Suprapubic skin (tissue), 4 donors: ENCODE measurements around the gene SCAANT1. TPM values are rescaled to one million over a fixed set of nuclear protein-coding genes. Genes with fewer than 3 reads are reported as not detected.

Source experiments
- DNase-seq, 2 donors: peaks; one replicate each; pipeline ENCODE4 v3.0.0-alpha.2; 2019; ENCODE audit warnings: low spot score in 2 of 2
- H3K27ac ChIP-seq: fragments of 200-600 bp; sonication (generic); one replicate; pipeline ENCODE4 v1.5.1; 2019
- H3K27me3 ChIP-seq: fragments of 200-600 bp; sonication (generic); one replicate; pipeline ENCODE4 v1.5.1; 2019
- H3K36me3 ChIP-seq: fragments of 200-600 bp; sonication (generic); one replicate; pipeline ENCODE4 v1.5.1; 2019
- H3K4me1 ChIP-seq: fragments of 200-600 bp; sonication (generic); one replicate; pipeline ENCODE4 v1.5.1; 2019
- H3K4me3 ChIP-seq: fragments of 200-600 bp; sonication (generic); one replicate; pipeline ENCODE4 v1.5.1; 2019; ENCODE audit warnings: mild to moderate bottlenecking
- H3K9me3 ChIP-seq: fragments of 200-600 bp; sonication (generic); one replicate; pipeline ENCODE4 v1.5.1; 2019
- EP300 ChIP-seq: sonication (generic); formaldehyde crosslinking; IDR thresholded peaks from one replicate; pipeline ENCODE4 v1.6.1; 2017; ENCODE audit warnings: antibody characterized with exemption
- POLR2A ChIP-seq, 2 donors: fragments of 450-650 bp; IDR thresholded peaks; one replicate each; pipeline ENCODE4 v1.6.1; 2017; ENCODE audit warnings: antibody characterized with exemption in 2 of 2, mild to moderate bottlenecking in 2 of 2, moderate library complexity in 2 of 2
- POLR2AphosphoS5 ChIP-seq, 3 donors: sonication (generic); formaldehyde crosslinking; IDR thresholded peaks; one replicate each; pipeline ENCODE4 v1.6.1; 2017; ENCODE audit warnings: antibody characterized with exemption in 3 of 3
- WGBS: methylation state at CpG from one replicate; pipeline ENCODE4 v1.1.5; 2018; 5-methylcytosine and 5-hydroxymethylcytosine counted together
- total RNA-seq, 4 donors: library from RNA; depleted of rRNA; stranded (reverse); fragments of >200 nt; gene quantifications; one replicate each; pipeline ENCODE4 v1.1.0, GENCODE V29; 2016
- TF ChIP-seq, protein P1 (sequence below), 2 donors: fragments of 200-600 bp in 1 of 2; fragments of 450-650 bp in 1 of 2; sonication (generic) in 1 of 2; IDR thresholded peaks; one replicate each; pipeline ENCODE4 v1.5.1; 2016 to 2019; ENCODE audit warnings: antibody characterized with exemption in 2 of 2, mild to moderate bottlenecking in 1 of 2, moderate library complexity in 1 of 2

The SCAANT1 gene
- total RNA-seq, 4 donors from 2014 or later, result not detected

DNA sequence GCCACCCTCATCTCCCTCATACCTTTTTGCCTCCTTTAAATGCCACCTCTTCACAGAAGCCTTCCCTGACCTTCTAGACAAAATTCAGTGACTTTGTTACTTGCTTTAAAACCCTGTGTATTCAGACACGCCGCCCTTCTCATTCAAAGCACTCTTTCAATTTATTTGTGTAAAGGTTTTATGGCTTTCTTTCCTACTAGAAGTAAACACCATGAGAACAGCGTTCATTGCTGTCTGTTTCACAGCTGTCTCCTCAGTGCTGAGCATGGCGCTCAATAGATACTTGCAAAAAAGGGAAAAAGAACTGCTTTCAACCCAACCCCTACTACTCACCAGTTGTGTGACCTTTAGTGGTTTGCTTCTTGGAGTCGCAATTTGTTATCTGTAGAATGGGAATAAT lies 31.5 kb downstream of the SCAANT1 start:
- Histone ChIP-seq H3K36me3 (no peaks in the 10 kb centered on the region), H3K4me1 (peaks cover 9% of the 10 kb centered on the region), H3K9me3 (no peaks in the 10 kb centered on the region), H3K4me3 (no peak overlapping the region), H3K27ac (no peak overlapping the region), H3K27me3 (no peaks in the 10 kb centered on the region)
- WGBS, result 92% methylated on average over 5 of the region's 5 CpGs
- TF ChIP-seq POLR2A (IDR thresholded peaks at IDR 0.05), result no peak
- TF ChIP-seq EP300, result no peak
- TF ChIP-seq POLR2AphosphoS5 (IDR thresholded peaks at IDR 0.05), result no peak
- TF ChIP-seq, protein P1, sequence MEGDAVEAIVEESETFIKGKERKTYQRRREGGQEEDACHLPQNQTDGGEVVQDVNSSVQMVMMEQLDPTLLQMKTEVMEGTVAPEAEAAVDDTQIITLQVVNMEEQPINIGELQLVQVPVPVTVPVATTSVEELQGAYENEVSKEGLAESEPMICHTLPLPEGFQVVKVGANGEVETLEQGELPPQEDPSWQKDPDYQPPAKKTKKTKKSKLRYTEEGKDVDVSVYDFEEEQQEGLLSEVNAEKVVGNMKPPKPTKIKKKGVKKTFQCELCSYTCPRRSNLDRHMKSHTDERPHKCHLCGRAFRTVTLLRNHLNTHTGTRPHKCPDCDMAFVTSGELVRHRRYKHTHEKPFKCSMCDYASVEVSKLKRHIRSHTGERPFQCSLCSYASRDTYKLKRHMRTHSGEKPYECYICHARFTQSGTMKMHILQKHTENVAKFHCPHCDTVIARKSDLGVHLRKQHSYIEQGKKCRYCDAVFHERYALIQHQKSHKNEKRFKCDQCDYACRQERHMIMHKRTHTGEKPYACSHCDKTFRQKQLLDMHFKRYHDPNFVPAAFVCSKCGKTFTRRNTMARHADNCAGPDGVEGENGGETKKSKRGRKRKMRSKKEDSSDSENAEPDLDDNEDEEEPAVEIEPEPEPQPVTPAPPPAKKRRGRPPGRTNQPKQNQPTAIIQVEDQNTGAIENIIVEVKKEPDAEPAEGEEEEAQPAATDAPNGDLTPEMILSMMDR (IDR thresholded peaks at IDR 0.05), result no peak
- no peak for DNase-seq

DNA sequence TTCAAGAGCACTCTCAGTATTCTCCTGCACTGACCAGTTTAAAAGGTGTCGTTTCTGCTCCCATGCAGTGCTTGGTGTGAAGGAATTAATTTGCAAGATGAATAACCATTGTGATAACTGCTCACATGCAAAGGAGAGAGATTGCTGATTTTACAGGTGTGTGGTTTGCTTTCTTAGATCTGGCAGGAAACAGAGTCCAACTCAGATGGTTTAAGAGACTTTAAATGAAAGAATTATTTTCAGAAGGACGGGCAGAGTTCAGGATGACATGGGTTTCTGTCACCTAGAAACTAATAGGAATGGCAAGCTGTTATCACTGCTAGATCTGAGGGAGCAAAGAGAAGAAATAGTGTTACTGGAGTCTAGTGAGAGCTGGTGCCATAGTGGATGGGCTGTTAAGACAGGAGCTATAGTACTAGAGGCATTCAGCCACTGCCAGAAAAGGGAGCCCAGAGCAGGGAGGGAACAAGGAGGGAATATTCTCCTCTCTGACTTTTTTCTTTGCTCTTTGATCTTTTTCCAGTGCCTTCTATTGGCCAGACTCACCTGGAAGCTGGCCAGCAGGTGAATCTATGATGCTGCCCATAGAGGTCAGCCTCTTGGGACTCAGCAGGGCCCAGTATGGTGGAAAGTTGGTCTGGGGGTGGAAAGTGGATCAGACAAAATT lies 33.7 kb downstream of the SCAANT1 start:
- H3K9me3 ChIP-seq, result no peaks in the 10 kb centered on the region
- TF ChIP-seq, protein P1 (IDR thresholded peaks at IDR 0.05), result no peak
- TF ChIP-seq POLR2A (IDR thresholded peaks at IDR 0.05), result no peak
- no peak for TF ChIP-seq POLR2AphosphoS5 (IDR thresholded peaks at IDR 0.05)
- TF ChIP-seq EP300, result no peak
- H3K4me3 ChIP-seq, result no peak overlapping the region
- no peak for DNase-seq
- WGBS, result 71% methylated on average over 2 of the region's 2 CpGs
- H3K27me3 ChIP-seq, result no peaks in the 10 kb centered on the region
- H3K27ac ChIP-seq, result no peak overlapping the region
- no peaks in the 10 kb centered on the region for H3K36me3 ChIP-seq
- peaks cover 10% of the 10 kb centered on the region for H3K4me1 ChIP-seq

- H3K4me3 ChIP-seq, result no peak overlapping the region
- peaks cover 10% of the 10 kb centered on the region for H3K4me1 ChIP-seq
- DNase-seq, result no peak
- H3K36me3 ChIP-seq, result no peaks in the 10 kb centered on the region
- TF ChIP-seq POLR2AphosphoS5 (IDR thresholded peaks at IDR 0.05), result no peak
- TF ChIP-seq, protein P1 (IDR thresholded peaks at IDR 0.05), result no peak
- no peak for TF ChIP-seq EP300
- no peak for TF ChIP-seq POLR2A (IDR thresholded peaks at IDR 0.05)
- 84% methylated on average over 3 of the region's 3 CpGs for WGBS
- no peaks in the 10 kb centered on the region for H3K9me3 ChIP-seq
- H3K27ac ChIP-seq, result no peak overlapping the region
- no peaks in the 10 kb centered on the region for H3K27me3 ChIP-seq
These were observed 34.3 kb downstream of the SCAANT1 start for GRCh38 chr3:63877737-63878393.

- DNase-seq, result no peak
- peaks cover 20% of the 10 kb centered on the region for H3K4me1 ChIP-seq
- no peaks in the 10 kb centered on the region for H3K9me3 ChIP-seq
- no peaks in the 10 kb centered on the region for H3K27me3 ChIP-seq
- TF ChIP-seq POLR2A (IDR thresholded peaks at IDR 0.05) (no peak), EP300 (no peak)
- no peak overlapping the region for H3K4me3 ChIP-seq
- 62% methylated on average over 3 of the region's 3 CpGs for WGBS
- H3K36me3 ChIP-seq, result no peaks in the 10 kb centered on the region
- no peak overlapping the region for H3K27ac ChIP-seq
These were observed 35.9 kb downstream of the SCAANT1 start for GRCh38 chr3:63876260-63876659.

DNA sequence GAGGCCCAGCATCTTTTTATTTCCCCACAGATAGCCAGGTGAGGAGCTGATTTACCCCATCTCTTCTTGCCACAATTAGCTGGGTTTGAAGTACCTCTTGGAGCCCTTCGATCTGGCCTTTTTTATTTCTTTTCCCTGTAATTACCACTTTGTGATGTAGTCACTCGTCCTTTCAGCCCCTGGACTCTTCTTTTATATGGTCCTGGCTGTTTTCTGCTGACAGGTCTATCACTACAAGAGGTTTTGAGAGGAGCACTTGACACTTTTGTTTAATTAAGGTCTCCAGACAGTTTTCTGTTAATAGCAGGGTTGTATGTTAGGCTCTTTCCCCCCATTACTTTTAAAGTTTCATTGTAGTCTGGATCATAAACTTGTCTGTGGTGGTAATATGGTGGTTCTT lies 36.7 kb downstream of the SCAANT1 start:
- Histone ChIP-seq H3K27ac (no peak overlapping the region), H3K9me3 (no peaks in the 10 kb centered on the region), H3K27me3 (no peaks in the 10 kb centered on the region), H3K4me3 (no peak overlapping the region), H3K36me3 (no peaks in the 10 kb centered on the region), H3K4me1 (peaks cover 24% of the 10 kb centered on the region)
- no peak for DNase-seq
- TF ChIP-seq, protein P1 (IDR thresholded peaks at IDR 0.05), result no peak
- WGBS, result 86% methylated on average over 2 of the region's 2 CpGs
